Activated naive CD4-positive, alpha-beta T cell treated with anti-CD3 and anti-CD28 coated beads, Interleukin-2, amount 50 U/mL, for 72 hours (primary cell): ENCODE data around the gene SLCO1C1. TPM values are rescaled to one million over a fixed set of nuclear protein-coding genes. Genes with fewer than 3 reads are reported as not detected.

ENCODE experiments used
- ATAC-seq, 2 donors: fragments of 150-1000 bp; cut with Tn5 transposase; 2 replicates each; pipeline ENCODE4 v1.10.0; 2021; ENCODE audit warnings: mild to moderate bottlenecking in 2 of 2, moderate library complexity in 2 of 2
- DNase-seq, 2 donors: peaks; one replicate each; pipeline ENCODE4 v3.0.0; 2021 to 2022; ENCODE audit warnings: low spot score in 2 of 2
- H3K27ac Mint-ChIP-seq, 2 donors: one replicate each; pipeline ENCODE4 v1.8.0; 2022; ENCODE audit warnings: mild to moderate bottlenecking in 2 of 2, mixed read lengths in 2 of 2
- H3K36me3 Mint-ChIP-seq, 2 donors: one replicate each; pipeline ENCODE4 v1.8.0; 2022; ENCODE audit warnings: mixed read lengths in 2 of 2
- H3K9me3 Mint-ChIP-seq, 2 donors: one replicate each; pipeline ENCODE4 v1.8.0; 2022; ENCODE audit warnings: mixed read lengths in 2 of 2
- total RNA-seq, 2 donors: library from RNA; stranded (reverse); gene quantifications; one replicate each; pipeline ENCODE4 v1.2.3, GENCODE V29; 2022

Gene SLCO1C1, protein sequence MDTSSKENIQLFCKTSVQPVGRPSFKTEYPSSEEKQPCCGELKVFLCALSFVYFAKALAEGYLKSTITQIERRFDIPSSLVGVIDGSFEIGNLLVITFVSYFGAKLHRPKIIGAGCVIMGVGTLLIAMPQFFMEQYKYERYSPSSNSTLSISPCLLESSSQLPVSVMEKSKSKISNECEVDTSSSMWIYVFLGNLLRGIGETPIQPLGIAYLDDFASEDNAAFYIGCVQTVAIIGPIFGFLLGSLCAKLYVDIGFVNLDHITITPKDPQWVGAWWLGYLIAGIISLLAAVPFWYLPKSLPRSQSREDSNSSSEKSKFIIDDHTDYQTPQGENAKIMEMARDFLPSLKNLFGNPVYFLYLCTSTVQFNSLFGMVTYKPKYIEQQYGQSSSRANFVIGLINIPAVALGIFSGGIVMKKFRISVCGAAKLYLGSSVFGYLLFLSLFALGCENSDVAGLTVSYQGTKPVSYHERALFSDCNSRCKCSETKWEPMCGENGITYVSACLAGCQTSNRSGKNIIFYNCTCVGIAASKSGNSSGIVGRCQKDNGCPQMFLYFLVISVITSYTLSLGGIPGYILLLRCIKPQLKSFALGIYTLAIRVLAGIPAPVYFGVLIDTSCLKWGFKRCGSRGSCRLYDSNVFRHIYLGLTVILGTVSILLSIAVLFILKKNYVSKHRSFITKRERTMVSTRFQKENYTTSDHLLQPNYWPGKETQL
- total RNA-seq, result not detected

DNA sequence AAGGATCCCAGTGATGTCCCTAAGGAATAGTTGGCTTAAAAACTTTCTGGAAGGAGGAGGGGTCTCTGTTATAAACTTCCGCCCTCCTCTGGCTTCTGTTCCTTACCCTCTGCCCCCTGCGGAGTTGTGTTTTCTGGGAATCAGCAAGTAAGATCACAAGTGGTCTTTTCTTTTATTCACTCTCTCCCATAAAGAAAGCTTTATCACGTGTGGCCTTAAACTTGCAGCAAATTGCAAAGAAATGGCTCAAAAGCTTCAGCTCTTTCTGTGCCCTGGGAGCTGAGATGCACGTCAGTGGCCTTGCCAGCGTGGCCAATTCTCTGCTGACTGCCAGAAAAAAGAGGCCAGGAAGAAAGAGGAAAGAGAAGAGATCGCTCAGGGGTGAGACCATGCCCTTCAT, at the start of gene SLCO1C1:
Gene SLCO1C1 (plus strand): TSS at position 101 of the 400 bp plus-strand sequence. CDS start 4,245 bp downstream, outside the sequence.
- DNase-seq (no peak), ATAC-seq (no peak)
- Mint-ChIP-seq H3K27ac (no peak within 1 kb of the TSS), H3K9me3 (peaks cover 0 to 15% of the 10 kb centered on the region in 2 donors), H3K36me3 (no peaks in the 10 kb centered on the region)

DNA sequence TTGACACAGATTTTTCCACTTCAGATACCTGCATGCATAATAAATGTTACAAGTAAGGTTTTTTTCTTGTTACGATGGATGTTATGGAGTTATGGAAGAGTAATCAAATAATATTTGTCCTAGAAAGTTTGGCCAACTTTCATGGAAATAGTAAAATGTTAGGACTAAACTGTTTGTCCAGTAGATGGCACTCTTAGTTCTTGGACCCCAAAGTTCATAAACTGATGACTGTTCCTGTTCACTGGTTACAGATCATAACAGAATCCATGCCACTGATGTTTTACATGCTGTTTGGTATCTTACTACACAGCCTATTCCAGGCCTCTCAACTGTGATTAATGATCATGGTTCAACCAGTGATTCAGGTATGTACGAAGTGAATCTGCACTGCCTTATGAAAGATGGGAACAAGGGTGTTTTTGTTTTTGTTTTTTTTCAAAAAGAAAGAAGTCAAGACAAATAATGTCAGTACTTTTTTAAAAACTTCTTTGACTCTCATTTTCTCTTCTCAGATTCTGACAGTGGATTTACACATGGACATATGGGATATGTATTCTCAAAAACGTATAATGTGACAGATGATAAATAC, 48.8 kb upstream of the SLCO1C1 start:
- ATAC-seq, result no peak
- no peak for DNase-seq
- Mint-ChIP-seq H3K27ac (no peak overlapping the region), H3K36me3 (no peaks in the 10 kb centered on the region), H3K9me3 (no peaks in the 10 kb centered on the region)

DNA sequence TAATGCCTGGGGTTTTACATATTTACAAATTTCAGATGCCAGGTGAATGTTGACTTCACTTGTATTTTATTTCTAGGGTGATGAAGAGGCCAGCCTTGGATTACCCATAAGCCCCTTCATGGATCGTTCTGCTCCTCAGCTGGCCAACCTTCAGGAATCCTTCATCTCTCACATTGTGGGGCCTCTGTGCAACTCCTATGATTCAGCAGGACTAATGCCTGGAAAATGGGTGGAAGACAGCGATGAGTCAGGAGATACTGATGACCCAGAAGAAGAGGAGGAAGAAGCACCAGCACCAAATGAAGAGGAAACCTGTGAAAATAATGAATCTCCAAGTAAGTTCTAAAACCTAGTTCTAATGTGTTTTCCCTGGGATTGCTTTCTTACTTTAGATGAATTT, 41.3 kb upstream of the SLCO1C1 start:
- peaks cover 0 to 6% of the 10 kb centered on the region in 2 donors for H3K9me3 Mint-ChIP-seq
- H3K27ac Mint-ChIP-seq, result no peak overlapping the region
- ATAC-seq, result no peak
- no peak for DNase-seq
- no peaks in the 10 kb centered on the region for H3K36me3 Mint-ChIP-seq

DNA sequence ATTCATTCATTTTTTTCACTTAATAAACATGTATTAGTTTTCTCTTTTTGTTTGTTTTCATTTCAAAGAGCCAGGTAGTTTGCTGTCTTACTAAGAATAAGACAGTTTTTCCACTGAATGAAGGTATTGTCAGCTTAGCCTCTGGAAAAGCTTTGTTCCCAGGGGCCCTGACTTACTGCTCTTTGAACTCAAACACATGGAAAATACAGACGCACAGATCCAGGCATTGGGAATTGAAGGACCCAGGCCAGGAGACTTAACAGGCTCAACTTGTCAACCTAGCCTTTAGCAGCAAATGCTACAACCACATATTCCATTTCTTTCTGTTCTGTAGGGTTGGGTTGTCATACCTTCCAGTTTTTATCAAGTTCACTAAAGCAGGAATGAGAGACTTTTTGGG, 38.5 kb upstream of the SLCO1C1 start:
- no peak overlapping the region for H3K27ac Mint-ChIP-seq
- peaks cover 8 to 17% of the 10 kb centered on the region in 2 donors for H3K36me3 Mint-ChIP-seq
- DNase-seq, result no peak
- ATAC-seq, result no peak
- peaks cover 12 to 21% of the 10 kb centered on the region in 2 donors for H3K9me3 Mint-ChIP-seq

DNA sequence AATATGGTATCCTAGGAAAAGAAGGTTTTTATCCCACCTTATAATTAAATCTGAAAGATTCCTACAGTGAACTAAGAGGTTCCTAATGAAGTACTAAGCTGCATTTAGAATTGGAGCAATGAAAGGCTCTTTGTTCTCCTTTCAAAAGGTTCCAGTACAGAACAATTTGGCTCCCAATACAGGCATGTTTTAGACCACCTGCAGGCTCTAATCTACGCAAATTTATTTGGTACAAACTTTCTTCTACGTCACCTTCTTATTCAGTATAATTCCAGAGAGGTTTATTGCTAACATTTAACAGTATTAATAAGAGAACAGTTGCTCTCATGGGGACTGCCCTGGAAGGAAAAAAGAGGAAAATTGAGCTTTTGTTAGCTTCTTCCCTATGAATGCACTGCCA, 37.6 kb upstream of the SLCO1C1 start:
- Mint-ChIP-seq H3K9me3 (peaks cover 18 to 21% of the 10 kb centered on the region in 2 donors), H3K27ac (no peak overlapping the region), H3K36me3 (peaks cover 12 to 23% of the 10 kb centered on the region in 2 donors)
- ATAC-seq (no peak), DNase-seq (no peak)

DNA sequence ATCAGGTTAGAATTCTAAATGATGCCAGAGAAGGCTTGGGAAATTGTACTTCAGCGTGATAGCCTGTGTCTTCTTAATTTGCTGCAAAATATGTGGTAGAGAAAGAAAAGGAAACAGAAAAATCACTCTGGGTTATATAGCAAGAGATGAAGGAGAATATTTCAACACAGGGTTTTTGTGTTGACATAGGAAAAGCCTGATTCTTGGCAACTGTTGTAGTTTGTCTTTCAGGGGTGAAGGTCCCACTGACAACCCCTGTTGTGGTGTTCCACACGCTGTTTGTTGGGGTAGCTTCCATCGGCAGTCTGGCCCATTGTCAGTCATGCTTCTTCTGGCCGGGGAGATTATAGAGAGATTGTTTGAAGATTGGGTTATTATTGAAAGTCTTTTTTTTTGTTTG, 13.8 kb upstream of the SLCO1C1 start:
- Mint-ChIP-seq H3K36me3 (no peaks in the 10 kb centered on the region), H3K9me3 (peaks cover 0 to 7% of the 10 kb centered on the region in 2 donors), H3K27ac (no peak overlapping the region)
- ATAC-seq (no peak), DNase-seq (no peak)

DNA sequence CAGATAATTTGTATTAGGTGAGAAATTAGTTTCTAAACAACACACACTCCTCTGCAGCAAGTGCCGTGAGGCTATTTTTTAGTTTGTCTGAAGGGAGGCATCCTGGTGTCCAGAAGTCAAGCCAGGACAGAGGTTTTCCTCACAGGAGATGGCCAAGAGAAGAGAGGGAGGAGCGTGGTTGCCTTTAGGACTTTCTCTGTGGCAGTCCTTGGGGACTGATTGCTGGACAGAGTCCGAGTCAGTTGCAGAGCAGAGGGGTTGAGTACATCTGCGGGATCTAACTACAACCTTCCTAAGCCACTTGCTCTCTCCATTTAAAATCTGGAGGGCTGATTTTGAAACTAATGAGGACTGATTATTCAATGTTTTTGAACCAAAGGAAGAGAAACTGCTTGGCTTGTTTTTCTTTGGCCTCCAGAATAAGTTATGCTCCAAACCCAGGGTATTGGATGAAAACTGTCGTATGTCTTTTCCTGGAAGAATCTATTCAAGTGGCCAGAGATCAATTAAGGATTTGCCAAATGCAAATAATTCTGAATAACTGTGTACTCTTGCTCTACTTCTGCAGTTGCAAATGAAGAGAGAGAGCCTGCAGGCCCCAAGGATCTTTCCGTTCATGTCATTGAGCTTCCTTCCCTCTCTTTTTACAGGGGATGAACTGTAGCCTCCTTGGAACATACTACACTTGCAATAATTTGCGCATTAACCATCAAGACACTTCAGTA, 1.2 kb downstream of the SLCO1C1 start:
- Mint-ChIP-seq H3K27ac (no peak overlapping the region), H3K9me3 (peaks cover 0 to 12% of the 10 kb centered on the region in 2 donors), H3K36me3 (no peaks in the 10 kb centered on the region)
- ATAC-seq (no peak), DNase-seq (no peak)

DNA sequence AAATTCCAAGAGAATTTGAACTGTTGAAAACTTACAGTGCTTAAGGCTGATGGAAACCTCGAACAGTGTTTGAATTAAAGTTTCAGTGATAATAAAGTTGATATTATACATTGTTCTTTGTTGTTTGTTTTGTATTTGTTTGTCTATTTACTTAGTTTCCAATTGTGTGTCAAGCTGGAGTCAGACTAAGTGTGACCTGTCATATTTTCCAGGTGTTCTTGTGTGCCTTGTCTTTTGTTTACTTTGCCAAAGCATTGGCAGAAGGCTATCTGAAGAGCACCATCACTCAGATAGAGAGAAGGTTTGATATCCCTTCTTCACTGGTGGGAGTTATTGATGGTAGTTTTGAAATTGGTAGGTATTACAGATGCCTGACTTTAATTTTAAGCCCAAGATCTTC, 6.0 kb downstream of the SLCO1C1 start:
- peaks cover 0 to 3% of the 10 kb centered on the region in 2 donors for H3K9me3 Mint-ChIP-seq
- H3K36me3 Mint-ChIP-seq, result no peaks in the 10 kb centered on the region
- ATAC-seq, result no peak
- no peak overlapping the region for H3K27ac Mint-ChIP-seq
- no peak for DNase-seq

DNA sequence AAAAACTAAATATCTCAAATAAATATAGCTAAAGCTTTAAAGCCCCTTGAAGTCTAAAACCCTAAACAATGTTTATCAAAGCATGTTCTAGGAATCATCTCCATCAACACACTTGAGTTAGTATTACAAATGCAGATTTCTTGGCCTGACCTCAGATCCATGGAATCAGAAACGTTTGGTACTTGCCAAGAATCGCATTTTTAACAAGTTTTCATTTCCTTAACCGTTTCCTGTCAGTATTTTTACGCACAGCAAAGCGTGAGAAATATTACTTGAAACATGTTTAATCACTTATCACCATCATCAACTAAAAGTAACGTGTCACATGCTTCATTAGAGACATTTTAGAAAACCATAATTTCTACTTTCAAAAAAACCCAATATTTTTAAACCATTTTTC, 9.7 kb downstream of the SLCO1C1 start:
- Mint-ChIP-seq H3K9me3 (peaks cover 0 to 3% of the 10 kb centered on the region in 2 donors), H3K27ac (no peak overlapping the region), H3K36me3 (no peaks in the 10 kb centered on the region)
- no peak for ATAC-seq
- DNase-seq, result no peak

DNA sequence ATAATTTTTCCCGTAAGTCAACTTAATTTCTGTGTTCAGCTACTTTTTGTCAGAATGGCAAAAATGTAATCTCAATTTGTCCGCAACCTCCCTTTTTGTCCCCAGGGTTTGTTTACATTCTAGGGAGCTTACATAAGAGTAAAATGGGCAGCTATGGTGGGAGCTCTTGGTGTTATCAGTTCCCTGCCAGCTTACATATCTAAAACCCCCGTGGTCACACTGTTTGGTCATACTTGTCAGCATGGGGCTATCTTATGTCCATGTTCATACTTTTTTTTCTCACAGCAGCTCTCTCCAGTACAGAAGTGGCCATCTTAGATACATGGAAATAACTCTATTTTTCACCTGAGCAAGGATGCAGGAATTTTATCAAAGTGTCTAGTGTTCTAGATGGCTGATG, 16.7 kb downstream of the SLCO1C1 start:
- ATAC-seq (no peak), DNase-seq (no peak)
- no peak overlapping the region for H3K27ac Mint-ChIP-seq
- no peaks in the 10 kb centered on the region for H3K36me3 Mint-ChIP-seq
- H3K9me3 Mint-ChIP-seq, result peaks cover 6 to 7% of the 10 kb centered on the region in 2 donors

DNA sequence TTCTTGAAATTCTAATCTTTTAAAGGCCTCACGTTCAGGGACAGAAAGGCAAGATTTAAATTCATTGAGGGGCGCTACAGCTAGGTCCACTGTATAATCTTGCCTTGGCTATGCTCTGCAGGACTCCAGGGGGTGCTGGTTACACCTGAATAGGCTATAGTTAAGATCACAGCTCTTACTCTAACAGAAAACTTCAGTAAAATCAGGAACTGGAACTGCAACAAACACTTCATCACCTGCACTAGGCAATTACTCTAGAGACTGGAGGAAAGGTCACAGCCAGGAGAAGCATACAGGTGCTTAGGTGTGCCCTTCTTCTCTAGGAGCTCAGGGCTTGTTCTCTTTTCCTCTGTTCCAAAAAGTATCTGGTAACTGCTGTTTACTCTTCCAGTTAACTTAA, 20.9 kb downstream of the SLCO1C1 start:
- DNase-seq, result no peak
- no peak for ATAC-seq
- H3K9me3 Mint-ChIP-seq, result peaks cover 6 to 7% of the 10 kb centered on the region in 2 donors
- no peak overlapping the region for H3K27ac Mint-ChIP-seq
- H3K36me3 Mint-ChIP-seq, result no peaks in the 10 kb centered on the region

DNA sequence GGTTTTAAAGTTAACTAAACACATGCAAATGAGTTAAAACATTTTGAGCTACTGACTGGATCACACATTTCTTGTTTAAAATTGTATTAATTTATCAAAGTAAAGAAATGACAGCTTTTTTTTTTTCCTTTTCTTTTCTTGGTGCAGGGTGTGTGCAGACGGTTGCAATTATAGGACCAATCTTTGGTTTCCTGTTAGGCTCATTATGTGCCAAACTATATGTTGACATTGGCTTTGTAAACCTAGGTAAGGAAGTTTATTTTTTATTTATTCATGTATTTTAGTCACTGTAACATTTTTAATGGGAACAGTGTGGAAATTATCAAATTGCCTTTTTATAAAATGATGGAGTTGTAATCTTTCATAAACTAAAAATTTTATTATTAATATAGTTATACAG, 21.9 kb downstream of the SLCO1C1 start:
- H3K36me3 Mint-ChIP-seq, result no peaks in the 10 kb centered on the region
- ATAC-seq, result no peak
- no peak overlapping the region for H3K27ac Mint-ChIP-seq
- peaks cover 6 to 7% of the 10 kb centered on the region in 2 donors for H3K9me3 Mint-ChIP-seq
- DNase-seq, result no peak

DNA sequence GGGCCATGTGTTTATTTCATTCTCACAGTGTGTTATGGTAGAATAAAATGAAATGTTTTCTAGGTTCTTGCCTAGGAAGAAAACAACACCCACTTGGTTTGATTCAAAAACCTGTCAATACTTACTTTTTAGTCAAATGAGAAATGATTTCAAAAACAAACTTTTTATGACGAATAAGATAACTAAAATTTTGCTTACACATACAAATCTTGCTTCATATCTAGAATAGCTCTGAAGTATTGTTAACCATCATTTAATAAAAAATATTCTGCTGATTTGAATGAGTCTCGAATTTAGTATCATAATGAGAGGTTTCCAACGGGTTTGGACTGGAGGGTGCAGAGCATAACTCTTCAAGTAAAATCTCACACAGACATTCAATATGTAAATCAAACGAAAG, 23.2 kb downstream of the SLCO1C1 start:
- DNase-seq, result no peak
- no peaks in the 10 kb centered on the region for H3K36me3 Mint-ChIP-seq
- no peaks in the 10 kb centered on the region for H3K9me3 Mint-ChIP-seq
- H3K27ac Mint-ChIP-seq, result no peak overlapping the region
- ATAC-seq, result no peak

DNA sequence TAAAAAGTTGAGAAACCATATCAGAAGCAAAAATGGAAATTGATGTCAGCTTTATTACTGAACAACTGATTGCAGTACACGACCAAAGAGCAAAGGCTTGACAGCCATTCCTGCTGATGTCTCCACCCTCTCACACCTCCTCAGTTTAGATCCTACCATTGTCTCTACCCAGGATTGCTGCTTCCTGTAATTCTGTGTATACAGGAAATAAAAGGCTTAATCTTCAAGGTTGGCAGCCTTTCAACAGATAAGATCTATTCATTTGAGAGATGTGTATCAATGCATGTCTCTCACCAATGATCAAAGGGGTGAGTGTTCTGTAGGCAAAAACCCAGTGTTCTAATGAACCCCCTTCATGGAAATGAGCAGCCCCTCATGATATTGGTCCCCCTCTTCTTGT, 27.0 kb downstream of the SLCO1C1 start:
- no peaks in the 10 kb centered on the region for H3K36me3 Mint-ChIP-seq
- no peaks in the 10 kb centered on the region for H3K9me3 Mint-ChIP-seq
- DNase-seq (no peak), ATAC-seq (no peak)
- no peak overlapping the region for H3K27ac Mint-ChIP-seq

DNA sequence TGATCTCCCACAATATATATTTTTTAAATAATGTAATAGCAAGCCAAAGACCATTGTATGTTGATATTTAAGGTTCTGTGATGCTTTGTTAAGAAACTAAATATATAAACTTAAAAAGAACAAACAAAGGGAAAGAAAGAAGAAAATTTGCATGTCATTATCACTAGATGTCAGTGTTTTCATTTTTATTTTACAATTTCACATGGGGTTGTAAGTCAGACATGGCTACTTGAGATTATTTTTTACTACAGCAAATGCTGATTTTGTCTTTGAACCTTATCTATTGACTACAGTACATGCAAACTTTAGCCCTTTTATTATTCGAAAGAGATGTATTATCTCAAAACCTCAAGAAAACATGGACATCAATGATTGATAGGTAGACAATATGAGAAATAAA, 36.1 kb downstream of the SLCO1C1 start:
- H3K9me3 Mint-ChIP-seq, result peaks cover 0 to 3% of the 10 kb centered on the region in 2 donors
- ATAC-seq (no peak), DNase-seq (no peak)
- H3K36me3 Mint-ChIP-seq, result no peaks in the 10 kb centered on the region
- H3K27ac Mint-ChIP-seq, result no peak overlapping the region

DNA sequence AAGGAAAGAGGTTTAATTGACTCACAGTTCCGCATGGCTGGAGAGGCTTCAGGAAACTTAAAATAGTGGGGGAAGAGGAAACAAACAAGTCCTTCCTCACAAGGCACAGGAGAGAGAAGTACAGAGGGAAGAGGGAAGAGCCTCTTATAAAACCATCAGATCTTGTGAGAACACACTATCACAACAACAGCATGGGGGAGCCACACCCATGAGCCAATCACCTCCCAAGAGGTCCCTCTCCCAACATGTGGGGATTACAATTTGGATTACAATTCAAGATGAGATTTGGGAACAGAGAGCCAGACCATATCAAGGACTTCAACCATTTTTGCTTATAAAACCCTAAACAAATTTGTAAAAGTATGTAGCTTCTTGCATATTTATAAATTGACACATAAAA, 45.8 kb downstream of the SLCO1C1 start:
- H3K9me3 Mint-ChIP-seq, result peaks cover 7 to 8% of the 10 kb centered on the region in 2 donors
- no peak for ATAC-seq
- no peak overlapping the region for H3K27ac Mint-ChIP-seq
- no peak for DNase-seq
- no peaks in the 10 kb centered on the region for H3K36me3 Mint-ChIP-seq

DNA sequence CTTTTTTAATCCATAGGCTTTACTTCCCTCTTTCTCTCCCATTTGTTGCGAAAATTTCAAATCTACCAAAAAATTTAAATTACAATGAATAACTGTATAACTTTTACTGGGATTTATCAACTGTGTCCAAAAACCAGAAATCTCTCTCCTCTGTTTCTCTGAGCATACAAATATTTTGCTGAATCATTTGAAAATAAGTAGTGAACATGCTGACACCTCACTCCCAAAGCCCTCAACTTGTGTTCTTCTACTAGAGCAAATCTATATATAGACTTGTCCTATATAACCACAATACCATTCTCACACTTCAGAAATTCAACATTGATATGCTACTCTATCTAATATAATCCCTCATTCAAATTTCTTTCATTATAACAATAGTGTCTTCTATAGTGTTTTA, 53.1 kb downstream of the SLCO1C1 start:
- ATAC-seq, result no peak
- H3K9me3 Mint-ChIP-seq, result peaks cover 8 to 10% of the 10 kb centered on the region in 2 donors
- no peaks in the 10 kb centered on the region for H3K36me3 Mint-ChIP-seq
- H3K27ac Mint-ChIP-seq, result no peak overlapping the region
- DNase-seq, result no peak
